HTR-8/SVneo (cell line): ENCODE results near the gene PITPNM1.
A peak's percentile ranks its signal among the peaks of the same experiment; 100 is the strongest.

Experiments used
- DNase-seq: peaks from one replicate; pipeline ENCODE4 v3.0.0; 2011; ENCODE audit warnings: low spot score, mixed read lengths; ENCODE audit not compliant: insufficient read length
- FAIRE-seq: peaks from 2 replicates; lab custom pipeline; 2011; peaks lifted over from hg19 to GRCh38; lab: Jason Lieb, UNC

Gene PITPNM1

GRCh38 chr11:67504005-67504949 lies 886 bp downstream of the PITPNM1 start:
- DNase-seq (peak; percentile 56), FAIRE-seq (peak; percentile 80)

GRCh38 chr11:67503119-67504004 lies 1.8 kb downstream of the PITPNM1 start:
- DNase-seq (no peak), FAIRE-seq (peak; percentile 77)

GRCh38 chr11:67502328-67502979 lies 2.7 kb downstream of the PITPNM1 start:
- FAIRE-seq (no peak), DNase-seq (no peak)

DNA sequence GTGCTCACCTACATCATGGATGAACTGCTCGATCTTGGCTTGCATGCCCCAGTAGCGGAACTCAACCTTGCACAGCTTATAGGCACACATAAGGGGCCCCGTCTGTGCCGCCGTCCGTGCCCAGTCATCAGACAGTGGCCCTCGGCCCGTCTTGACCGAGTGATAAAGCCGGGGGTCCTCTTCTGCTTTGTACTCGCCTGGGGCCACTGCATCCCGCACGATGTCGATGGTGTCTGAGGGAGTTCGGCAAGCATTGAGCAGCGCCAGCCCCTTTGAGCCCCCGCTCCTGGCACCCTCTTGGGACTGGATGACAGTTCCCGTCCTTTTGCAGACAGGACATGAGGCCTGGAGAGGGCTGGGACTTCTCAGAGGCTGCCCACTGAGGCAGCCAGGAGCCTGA lies 3.3 kb downstream of the PITPNM1 start:
- DNase-seq (no peak), FAIRE-seq (no peak)

DNA sequence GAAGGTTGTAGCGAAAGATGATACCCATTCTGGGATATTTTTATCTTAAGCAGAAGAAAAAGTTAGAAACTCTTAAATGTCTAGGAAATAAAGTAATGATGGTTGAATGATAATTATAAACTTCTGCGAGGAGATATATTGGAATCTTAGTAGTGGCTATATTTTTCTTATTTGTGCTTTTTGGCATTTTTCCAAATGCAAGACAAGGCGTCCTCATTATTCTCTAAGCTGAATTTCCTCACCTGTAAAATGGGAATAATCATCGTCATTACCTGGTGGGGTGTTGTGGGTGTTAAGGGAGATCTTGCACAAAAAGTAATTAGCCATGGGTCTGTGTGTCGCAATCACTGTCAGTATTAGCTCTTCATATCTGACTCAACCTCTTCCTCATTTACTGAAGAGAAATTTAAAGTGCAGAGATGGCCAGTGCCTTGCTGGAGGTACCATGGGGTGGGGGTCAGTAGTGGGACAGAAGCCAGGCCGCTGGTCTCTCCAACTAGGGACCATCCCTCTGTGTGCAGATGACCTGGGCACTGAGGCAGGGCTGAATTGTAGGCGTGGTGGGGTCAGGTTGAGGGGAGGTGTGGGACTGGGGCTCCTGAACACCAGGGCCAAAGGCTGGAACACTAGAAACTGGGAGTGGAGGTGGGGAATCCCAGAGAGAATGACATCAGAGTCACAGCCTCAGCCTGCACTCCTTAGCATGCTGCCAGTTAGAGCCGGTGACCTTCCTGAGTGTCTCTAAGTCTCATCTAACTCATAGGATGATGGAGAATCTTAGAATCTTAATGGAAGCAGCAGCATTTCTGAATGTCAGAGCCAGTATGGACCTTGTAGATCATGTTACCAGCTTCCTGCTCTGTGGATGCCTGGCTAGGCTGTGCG lies 4.1 kb downstream of the PITPNM1 start:
- FAIRE-seq (peak; percentile 48), DNase-seq (no peak)

GRCh38 chr11:67500484-67500821 lies 4.7 kb downstream of the PITPNM1 start:
- FAIRE-seq = peak; percentile 82
- no peak for DNase-seq

GRCh38 chr11:67499808-67500483 lies 5.2 kb downstream of the PITPNM1 start:
- peak; percentile 13 for FAIRE-seq
- DNase-seq = no peak

- DNase-seq (no peak), FAIRE-seq (peak; percentile 54)
Observed at GRCh38 chr11:67498544-67498972, 6.6 kb downstream of the PITPNM1 start.

- DNase-seq (no peak), FAIRE-seq (no peak)
Observed at GRCh38 chr11:67497656-67498291, 7.4 kb downstream of the PITPNM1 start.

DNA sequence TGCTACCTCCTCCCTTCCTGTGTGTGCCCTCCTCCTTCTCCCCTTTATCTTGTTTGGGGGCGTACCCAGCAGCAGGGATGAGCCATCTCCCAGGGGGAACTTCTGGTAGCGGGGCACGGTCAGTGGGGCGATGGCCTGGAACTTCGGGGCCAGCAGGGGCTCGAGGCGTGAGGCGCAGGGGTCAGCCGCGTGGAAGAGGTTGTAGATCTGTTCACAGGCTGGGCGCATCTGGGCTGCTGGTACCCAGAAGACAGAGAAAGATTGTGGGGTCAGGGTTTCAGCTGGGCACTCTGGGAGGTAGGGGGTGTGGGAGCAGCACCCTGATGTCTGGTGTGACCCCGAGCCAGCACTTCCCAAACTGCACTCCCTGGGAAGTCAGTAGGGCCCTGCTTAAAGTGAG lies 9.1 kb downstream of the PITPNM1 start:
- FAIRE-seq = no peak

DNA sequence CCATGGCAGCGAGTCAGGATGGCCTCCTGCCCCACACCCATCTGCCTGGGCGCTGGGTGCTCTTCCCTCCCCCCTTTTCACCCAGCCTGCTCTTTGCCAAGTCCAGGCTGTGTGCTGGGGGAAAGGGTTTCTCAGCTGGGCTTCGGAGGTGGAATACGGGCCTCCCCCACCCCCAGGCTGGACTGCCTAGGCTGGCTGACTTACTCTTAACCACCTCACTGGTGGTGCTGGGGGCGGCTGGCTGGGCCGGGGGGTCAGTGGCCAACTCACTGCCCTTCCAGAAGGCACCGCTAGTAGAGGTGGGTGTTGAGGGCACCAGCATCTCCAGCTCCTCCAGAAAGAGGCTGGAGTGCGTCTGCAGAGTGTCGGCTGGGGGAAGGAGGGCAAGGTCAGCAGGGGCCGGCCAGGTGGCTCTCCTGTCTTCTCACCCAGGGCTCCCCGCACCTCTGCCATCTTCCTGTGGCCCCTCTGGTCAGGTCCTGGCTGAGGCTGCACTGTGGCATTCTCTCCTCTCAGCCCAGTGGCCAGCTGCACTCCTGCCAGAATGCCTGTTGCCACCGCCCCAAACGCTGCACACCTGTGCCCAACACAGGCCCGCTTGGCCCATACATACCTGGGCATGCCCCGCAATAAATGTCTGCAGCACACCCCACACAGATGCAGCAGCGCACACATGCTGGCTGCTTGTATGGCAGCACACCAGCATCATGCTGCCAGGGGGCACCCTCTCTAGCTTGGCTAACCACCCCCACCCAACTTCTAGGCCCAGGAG lies 9.7 kb downstream of the PITPNM1 start:
- FAIRE-seq (no peak), DNase-seq (no peak)

More for the DNA sequence above, 9.1 kb downstream of the PITPNM1 start:
- no peak for DNase-seq

GRCh38 chr11:67494371-67495233 lies 10.6 kb downstream of the PITPNM1 start:
- DNase-seq (no peak), FAIRE-seq (no peak)

DNA sequence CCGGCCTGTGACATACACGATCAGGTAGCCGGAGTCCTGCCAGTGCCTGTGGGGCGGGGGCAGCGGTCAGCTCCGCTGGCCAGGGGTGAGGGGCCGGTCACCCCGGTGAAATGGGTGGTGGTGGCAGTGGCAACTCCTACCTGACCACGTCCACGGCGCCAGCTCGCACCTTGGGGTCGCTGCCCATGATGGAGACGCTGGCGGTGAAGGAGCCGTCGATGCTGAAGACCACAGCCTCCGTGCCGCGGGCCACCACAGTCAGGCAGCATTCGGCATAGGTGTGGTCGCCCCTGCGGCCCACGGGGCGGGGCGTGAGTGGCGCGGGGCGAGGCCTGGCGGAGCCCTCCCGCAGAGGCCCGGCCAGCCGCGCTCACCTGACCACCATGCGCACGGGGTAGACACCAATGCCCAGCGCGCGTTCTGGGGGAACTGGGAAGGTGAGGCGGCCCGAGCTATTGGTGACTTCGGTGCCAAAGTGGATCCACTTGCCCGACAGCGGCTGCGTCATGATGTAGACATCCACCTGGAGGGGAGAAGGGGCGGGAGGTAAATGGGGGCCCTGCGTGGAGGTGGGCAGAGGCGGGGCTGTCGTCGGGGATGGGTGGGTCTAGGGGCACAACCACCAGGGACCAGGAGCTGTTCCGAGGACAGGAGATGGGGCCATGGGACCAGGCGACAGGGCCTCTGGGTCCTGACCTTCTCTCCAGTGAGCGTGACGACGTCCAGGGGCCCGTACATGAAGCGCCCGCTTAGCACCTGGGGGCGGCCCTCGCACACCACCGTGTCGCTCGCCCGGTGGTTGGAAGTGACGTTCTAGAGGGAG lies 11.4 kb downstream of the PITPNM1 start:
- peak; percentile 55 for FAIRE-seq
- no peak for DNase-seq

DNA sequence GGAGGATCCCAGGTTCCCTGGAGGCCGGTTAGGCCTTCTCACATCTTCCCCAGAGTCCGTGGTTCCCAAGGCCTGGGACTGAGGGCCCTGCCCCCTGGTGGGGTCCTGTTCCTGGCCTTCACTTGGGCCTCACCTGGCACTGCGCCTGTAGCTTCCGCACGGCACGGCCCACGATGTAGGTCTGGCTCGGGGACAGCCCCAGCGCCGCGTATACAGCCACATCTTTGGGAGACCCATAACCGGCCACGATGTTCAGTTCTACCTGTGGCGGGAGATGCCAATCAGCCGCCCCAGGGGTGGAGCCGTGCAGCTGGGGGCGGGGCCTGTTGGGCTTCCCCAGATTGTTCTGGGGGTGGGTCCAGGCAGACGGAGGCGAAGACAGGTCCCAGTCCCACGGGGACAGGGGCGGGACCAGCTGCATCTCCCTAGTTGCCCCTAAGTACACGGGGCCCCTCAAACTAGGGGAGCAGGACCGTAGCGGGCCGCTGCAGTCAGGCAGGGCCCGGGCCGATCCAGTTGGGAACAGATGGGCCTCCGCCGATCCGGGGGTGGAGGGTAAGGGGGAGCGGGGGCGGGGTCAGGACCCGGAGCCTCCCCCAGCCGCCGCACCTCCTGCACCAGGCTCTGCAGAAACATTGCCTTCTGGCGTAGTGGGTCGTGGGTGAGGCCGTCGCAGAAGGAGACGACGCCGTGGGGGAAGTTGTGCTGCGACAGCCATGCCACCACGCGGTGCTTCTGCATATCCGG lies 12.2 kb downstream of the PITPNM1 start:
- FAIRE-seq = peak; percentile 28
- DNase-seq = no peak

- DNase-seq (no peak), FAIRE-seq (no peak)
Observed at GRCh38 chr11:67492069-67492727, 13.0 kb downstream of the PITPNM1 start.
